ENCODE data around the gene KRTAP10-2. TPM values are rescaled to one million over a fixed set of nuclear protein-coding genes. Genes with fewer than 3 reads are reported as not detected.

KRTAP10-2 gene
- total and polyA plus RNA-seq, 2 of the 4 experiments (the other 2 are of a cell fraction): not detected

DNA sequence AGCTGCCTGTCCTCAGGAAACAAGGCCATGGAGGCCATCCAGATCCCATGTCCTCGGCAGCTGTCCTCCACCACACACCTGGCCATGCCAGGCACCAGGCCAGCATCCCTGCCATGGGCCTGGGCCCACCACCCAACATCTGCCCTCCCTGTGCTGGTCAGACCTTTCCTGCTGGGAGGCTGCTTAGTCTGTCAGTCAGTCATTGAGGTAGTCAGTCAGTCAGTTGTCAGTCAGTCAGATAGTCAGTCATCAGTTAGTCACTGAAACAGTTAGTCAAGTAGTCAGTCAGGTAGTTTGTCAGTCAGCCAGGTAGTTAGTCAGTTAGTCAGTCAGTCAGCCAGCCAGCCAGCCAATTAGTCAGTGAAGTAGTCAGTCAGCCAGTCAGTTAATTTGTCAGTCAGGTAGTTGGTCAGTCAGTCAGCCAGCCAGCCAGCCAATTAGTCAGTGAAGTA is 28.5 kb downstream of the KRTAP10-2 start:
- Histone ChIP-seq H2AK9ac (replicated peaks; ENCODE audit: low read depth, low read length, poor library complexity) (no peak overlapping the region), H4K5ac (ENCODE audit: low read depth, low read length) (no peak overlapping the region), H4K20me1 (ENCODE audit: insufficient read depth, low read length) (no peaks in the 10 kb centered on the region), H3K4me2 (ENCODE audit: low read depth, low read length) (no peak overlapping the region), H2AFZ (replicated peaks; ENCODE audit: low read length, poor library complexity) (no peak overlapping the region), H2BK120ac (ENCODE audit: low read depth, low read length) (no peak overlapping the region), H3K18ac (ENCODE audit: low read depth, low read length) (no peak overlapping the region), H2AK5ac (ENCODE audit: low read depth, low read length) (no peak overlapping the region), H2BK20ac (ENCODE audit: low read depth, low read length) (no peak overlapping the region), H3K56ac (ENCODE audit: extremely low read depth, insufficient read depth, low read length) (no peak overlapping the region), H3K36me3 (ENCODE audit: control insufficient read depth, insufficient read depth, low read length) (no peaks in the 10 kb centered on the region), H2BK5ac (ENCODE audit: low read depth, low read length, poor library complexity, severe bottlenecking) (no peak overlapping the region), H3K79me1 (ENCODE audit: low read depth in 1 of 2, low read length in 2 of 2) (no peaks in the 10 kb centered on the region), H4K8ac (ENCODE audit: low read depth in 2 of 2, low read length in 2 of 2) (no peak overlapping the region), H3K9ac (ENCODE audit: low read depth, low read length) (no peak overlapping the region), H3K4me3 (ENCODE audit: insufficient read depth, low read depth, low read length) (no peak overlapping the region), H3K27me3 (ENCODE audit: control insufficient read depth, insufficient read depth, low read length) (no peaks in the 10 kb centered on the region), H3K9me1 (ENCODE audit: insufficient read depth, low read length) (no peaks in the 10 kb centered on the region), H3K9me3 (ENCODE audit: control insufficient read depth, insufficient read depth, low read length) (peaks cover 16% of the 10 kb centered on the region), H3K4me1 (ENCODE audit: control insufficient read depth, insufficient read depth, low read length) (no peaks in the 10 kb centered on the region), H3K27ac (ENCODE audit: insufficient read depth, low read length) (no peak overlapping the region), H4K91ac (ENCODE audit: insufficient read depth, low read depth, low read length) (no peak overlapping the region), H3K4ac (ENCODE audit: low read depth, low read length) (no peak overlapping the region), H2BK15ac (ENCODE audit: low read depth, low read length) (no peak overlapping the region), H3K23ac (ENCODE audit: low read depth, low read length) (no peak overlapping the region), H3K14ac (replicated peaks; ENCODE audit: low read depth, low read length) (no peak overlapping the region)
- no TSS peak for BruUV-seq (replicated peaks)
- dilution Hi-C loops (cut with HindIII; ENCODE audit: low sequenced_read_pairs, unreplicated experiment): no loop called here
- ATAC-seq (ENCODE audit: low read depth): no peak
- 80% methylated on average over 1 of the region's 1 CpG; no CpG with 5 or more reads in 1 of the 2 experiments for WGBS, 2 experiments (ENCODE audit: extremely low coverage in 2 of 2, insufficient read length in 1 of 2)
- POLR2A ChIA-PET (ENCODE audit: unreplicated experiment): no interaction called here
- TF ChIP-seq RCOR1 (IDR thresholded peaks at IDR 0.05; ENCODE audit: insufficient replicate concordance, low read length) (no peak), MAZ (IDR thresholded peaks at IDR 0.05; ENCODE audit: borderline replicate concordance, low read depth, low read length) (no peak), RFX5 (IDR thresholded peaks at IDR 0.05; ENCODE audit: low read depth, low read length) (no peak), BHLHE40 (IDR thresholded peaks at IDR 0.05; ENCODE audit: low read depth, low read length) (no peak), RAD21 (IDR thresholded peaks at IDR 0.05; ENCODE audit: low read length) (no peak), CEBPB (IDR thresholded peaks at IDR 0.05; ENCODE audit: low read depth, low read length) (no peak), SMC3 (IDR thresholded peaks at IDR 0.05; ENCODE audit: low read depth, low read length) (no peak), MXI1 (IDR thresholded peaks at IDR 0.05; ENCODE audit: borderline replicate concordance, low read depth, low read length) (no peak), CHD1 (IDR thresholded peaks at IDR 0.05; ENCODE audit: low read depth, low read length) (no peak), ELK1 (IDR thresholded peaks at IDR 0.05; ENCODE audit: borderline replicate concordance, low read depth, low read length) (no peak), FOS (IDR thresholded peaks at IDR 0.05; ENCODE audit: low read depth, low read length) (no peak), POLR2A (IDR thresholded peaks at IDR 0.05; ENCODE audit: low read depth, low read length) (no peak), MAFK (IDR thresholded peaks at IDR 0.05; ENCODE audit: low read depth, low read length) (no peak), NFE2L2 (IDR thresholded peaks at IDR 0.05; ENCODE audit: low read depth, low read length) (no peak)
- TF ChIP-seq, protein P1, sequence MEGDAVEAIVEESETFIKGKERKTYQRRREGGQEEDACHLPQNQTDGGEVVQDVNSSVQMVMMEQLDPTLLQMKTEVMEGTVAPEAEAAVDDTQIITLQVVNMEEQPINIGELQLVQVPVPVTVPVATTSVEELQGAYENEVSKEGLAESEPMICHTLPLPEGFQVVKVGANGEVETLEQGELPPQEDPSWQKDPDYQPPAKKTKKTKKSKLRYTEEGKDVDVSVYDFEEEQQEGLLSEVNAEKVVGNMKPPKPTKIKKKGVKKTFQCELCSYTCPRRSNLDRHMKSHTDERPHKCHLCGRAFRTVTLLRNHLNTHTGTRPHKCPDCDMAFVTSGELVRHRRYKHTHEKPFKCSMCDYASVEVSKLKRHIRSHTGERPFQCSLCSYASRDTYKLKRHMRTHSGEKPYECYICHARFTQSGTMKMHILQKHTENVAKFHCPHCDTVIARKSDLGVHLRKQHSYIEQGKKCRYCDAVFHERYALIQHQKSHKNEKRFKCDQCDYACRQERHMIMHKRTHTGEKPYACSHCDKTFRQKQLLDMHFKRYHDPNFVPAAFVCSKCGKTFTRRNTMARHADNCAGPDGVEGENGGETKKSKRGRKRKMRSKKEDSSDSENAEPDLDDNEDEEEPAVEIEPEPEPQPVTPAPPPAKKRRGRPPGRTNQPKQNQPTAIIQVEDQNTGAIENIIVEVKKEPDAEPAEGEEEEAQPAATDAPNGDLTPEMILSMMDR (conservative IDR thresholded peaks at IDR 0.05; ENCODE audit: low read depth, low read length): no peak
- TF ChIP-seq, protein P2, sequence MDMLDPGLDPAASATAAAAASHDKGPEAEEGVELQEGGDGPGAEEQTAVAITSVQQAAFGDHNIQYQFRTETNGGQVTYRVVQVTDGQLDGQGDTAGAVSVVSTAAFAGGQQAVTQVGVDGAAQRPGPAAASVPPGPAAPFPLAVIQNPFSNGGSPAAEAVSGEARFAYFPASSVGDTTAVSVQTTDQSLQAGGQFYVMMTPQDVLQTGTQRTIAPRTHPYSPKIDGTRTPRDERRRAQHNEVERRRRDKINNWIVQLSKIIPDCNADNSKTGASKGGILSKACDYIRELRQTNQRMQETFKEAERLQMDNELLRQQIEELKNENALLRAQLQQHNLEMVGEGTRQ (IDR thresholded peaks at IDR 0.05; ENCODE audit: low read depth, low read length): no peak
- intact Hi-C loops (cut with micrococcal nuclease): no loop called here
- no peak for DNase-seq
- in situ Hi-C loops (cut with MboI; ENCODE audit: low sequenced_read_pairs): loop anchor here (25.0 kb wide), 1 partner anchor 415 kb away; the partner anchor contains the start of gene SLX9
- CTCF ChIA-PET: no interaction called here

Data from IMR-90 (cell line).